IMR-90 (cell line): ENCODE results near the gene PRAMEF11. TPM values are rescaled to one million over a fixed set of nuclear protein-coding genes. Genes with fewer than 3 reads are reported as not detected.

ENCODE experiments used
- ATAC-seq: fragments of 200-7000 bp; cut with Tn5 transposase; 2 replicates; pipeline ENCODE4 v1.9.1; 2020; ENCODE audit warnings: low read depth, mild to moderate bottlenecking, moderate library complexity
- BruUV-seq: library from RNA; stranded (reverse); fragments of 400-500 nt; replicated peaks from 2 replicates; lab custom pipeline; 2021; lab: Mats Ljungman, UMichigan
- CTCF ChIA-PET: fragments of 300-600 bp; formaldehyde crosslinking; extraction: SDS; loops from one replicate; lab custom pipeline; 2021; ENCODE audit warnings: antibody characterized with exemption; lab: Yijun Ruan, JAX
- POLR2A ChIA-PET: fragments of 300-600 bp; sonication (Branson Sonifier 250); formaldehyde crosslinking; loops from one replicate; lab custom pipeline; 2022; ENCODE audit warnings: antibody characterized with exemption; ENCODE audit not compliant: unreplicated experiment; lab: Charles Lee
- DNase-seq: peaks from one replicate; pipeline ENCODE4 v3.0.0; 2013
- H2AFZ ChIP-seq: replicated peaks from 2 replicates; pipeline ENCODE3; 2013; ENCODE audit warnings: low read length, mild to moderate bottlenecking; ENCODE audit not compliant: poor library complexity
- H2AK5ac ChIP-seq: 2 replicates; pipeline ENCODE4 v1.6.1; 2013; ENCODE audit warnings: low read depth, low read length, inconsistent platforms
- H2AK9ac ChIP-seq: replicated peaks from 2 replicates; pipeline ENCODE3; 2013; ENCODE audit warnings: mild to moderate bottlenecking, low read depth, low read length, moderate library complexity; ENCODE audit not compliant: poor library complexity
- H2BK120ac ChIP-seq: 2 replicates; pipeline ENCODE4 v1.6.1; 2013; ENCODE audit warnings: low read depth, low read length, inconsistent platforms
- H2BK15ac ChIP-seq: 3 replicates; pipeline ENCODE4 v1.6.1; 2013; ENCODE audit warnings: low read depth, low read length, inconsistent platforms
- H2BK20ac ChIP-seq: 2 replicates; pipeline ENCODE4 v1.6.1; 2013; ENCODE audit warnings: low read depth, mild to moderate bottlenecking, inconsistent platforms, low read length, moderate library complexity
- H2BK5ac ChIP-seq: 2 replicates; pipeline ENCODE4 v1.6.1; 2013; ENCODE audit warnings: mild to moderate bottlenecking, low read depth, low read length, inconsistent platforms; ENCODE audit not compliant: poor library complexity, severe bottlenecking
- H3K14ac ChIP-seq: replicated peaks from 2 replicates; pipeline ENCODE4 v1.6.1; 2013; ENCODE audit warnings: low read depth, low read length, inconsistent platforms
- H3K18ac ChIP-seq: 2 replicates; pipeline ENCODE4 v1.6.1; 2013; ENCODE audit warnings: low read depth, low read length, control low read depth
- H3K23ac ChIP-seq: 2 replicates; pipeline ENCODE4 v1.6.1; 2013; ENCODE audit warnings: low read depth, low read length, inconsistent platforms
- H3K27ac ChIP-seq: 2 replicates; pipeline ENCODE4 v1.5.1; 2013; ENCODE audit warnings: mild to moderate bottlenecking, control low read depth, low read length; ENCODE audit not compliant: insufficient read depth
- H3K27me3 ChIP-seq: 2 replicates; pipeline ENCODE4 v1.6.1; 2013; ENCODE audit warnings: low read length; ENCODE audit not compliant: control insufficient read depth, insufficient read depth
- H3K36me3 ChIP-seq: 2 replicates; pipeline ENCODE4 v1.6.1; 2013; ENCODE audit warnings: low read length, mixed read lengths; ENCODE audit not compliant: control insufficient read depth, insufficient read depth
- H3K4ac ChIP-seq: 2 replicates; pipeline ENCODE4 v1.6.1; 2013; ENCODE audit warnings: low read depth, low read length, inconsistent platforms
- H3K4me1 ChIP-seq: 2 replicates; pipeline ENCODE4 v1.6.1; 2013; ENCODE audit warnings: low read length, mixed read lengths; ENCODE audit not compliant: control insufficient read depth, insufficient read depth
- H3K4me2 ChIP-seq: 2 replicates; pipeline ENCODE4 v1.6.1; 2013; ENCODE audit warnings: low read depth, mild to moderate bottlenecking, control low read depth, low read length, moderate library complexity
- H3K4me3 ChIP-seq: 2 replicates; pipeline ENCODE4 v1.5.1; 2013; ENCODE audit warnings: low read depth, mild to moderate bottlenecking, control low read depth, low read length, moderate library complexity; ENCODE audit not compliant: insufficient read depth
- H3K56ac ChIP-seq: 2 replicates; pipeline ENCODE4 v1.6.1; 2013; ENCODE audit warnings: low read length, inconsistent platforms; ENCODE audit not compliant: insufficient read depth; ENCODE audit errors: extremely low read depth
- H3K79me1 ChIP-seq, 2 experiments: 2 replicates each; pipeline ENCODE4 v1.6.1; 2013; ENCODE audit warnings: low read length in 2 of 2, inconsistent platforms in 1 of 2, low read depth in 1 of 2
- H3K9ac ChIP-seq: 2 replicates; pipeline ENCODE4 v1.6.1; 2013; ENCODE audit warnings: low read depth, low read length, control low read depth
- H3K9me1 ChIP-seq: 2 replicates; pipeline ENCODE4 v1.6.1; 2013; ENCODE audit warnings: low read length, inconsistent platforms; ENCODE audit not compliant: insufficient read depth
- H3K9me3 ChIP-seq: 2 replicates; pipeline ENCODE4 v1.6.1; 2013; ENCODE audit warnings: low read length; ENCODE audit not compliant: control insufficient read depth, insufficient read depth
- H4K20me1 ChIP-seq: 2 replicates; pipeline ENCODE4 v1.6.1; 2013; ENCODE audit warnings: low read length, inconsistent platforms; ENCODE audit not compliant: insufficient read depth
- H4K5ac ChIP-seq: 2 replicates; pipeline ENCODE4 v1.6.1; 2013; ENCODE audit warnings: mild to moderate bottlenecking, low read depth, low read length, control low read depth
- H4K8ac ChIP-seq, 2 experiments: 2 replicates each; pipeline ENCODE4 v1.6.1; 2013; ENCODE audit warnings: low read depth in 2 of 2, low read length in 2 of 2, control low read depth in 1 of 2, inconsistent platforms in 1 of 2
- H4K91ac ChIP-seq: 2 replicates; pipeline ENCODE4 v1.6.1; 2013; ENCODE audit warnings: low read depth, low read length, inconsistent platforms; ENCODE audit not compliant: insufficient read depth
- BHLHE40 ChIP-seq: fragments of 150-350 bp; IDR thresholded peaks from 2 replicates; pipeline ENCODE4 v1.6.1; 2016; ENCODE audit warnings: mild to moderate bottlenecking, low read depth, low read length
- CHD1 ChIP-seq: IDR thresholded peaks from 2 replicates; pipeline ENCODE4 v1.6.1; 2012; ENCODE audit warnings: low read depth, low read length, improper control_type of control experiment
- CTCF ChIP-seq: conservative IDR thresholded peaks from 2 replicates; pipeline ENCODE4 v1.5.1; 2012; ENCODE audit warnings: mild to moderate bottlenecking, low read depth, low read length, improper control_type of control experiment
- FOS ChIP-seq: fragments of 150-350 bp; IDR thresholded peaks from 2 replicates; pipeline ENCODE4 v1.6.1; 2016; ENCODE audit warnings: low read depth, low read length
- MXI1 ChIP-seq: IDR thresholded peaks from 2 replicates; pipeline ENCODE4 v1.6.1; 2012; ENCODE audit warnings: low read depth, mild to moderate bottlenecking, low read length, moderate library complexity, borderline replicate concordance
- RAD21 ChIP-seq: IDR thresholded peaks from 2 replicates; pipeline ENCODE4 v1.6.1; 2012; ENCODE audit warnings: low read length, improper control_type of control experiment
- RCOR1 ChIP-seq: IDR thresholded peaks from 2 replicates; pipeline ENCODE4 v1.6.1; 2012; ENCODE audit warnings: mild to moderate bottlenecking, low read length, improper control_type of control experiment; ENCODE audit not compliant: insufficient replicate concordance
- SMC3 ChIP-seq: fragments of 150-350 bp; IDR thresholded peaks from 2 replicates; pipeline ENCODE4 v1.6.1; 2016; ENCODE audit warnings: low read depth, mild to moderate bottlenecking, antibody characterized with exemption, low read length, moderate library complexity
- WGBS, 2 experiments: methylation state at CpG; one replicate each; pipeline versions ENCODE4 v1.1.5 to v1.1.7; 2013; ENCODE audit warnings: missing lambda C conversion rate in 2 of 2; ENCODE audit not compliant: insufficient read length in 1 of 2; ENCODE audit errors: extremely low coverage in 2 of 2; 5-methylcytosine and 5-hydroxymethylcytosine counted together
- dilution Hi-C: fragments of 300-500 bp; cut with HindIII; formaldehyde crosslinking; loops from one replicate; pipeline ENCODE4 v1.14.3; 2018; ENCODE audit warnings: low sequenced_read_pairs; ENCODE audit not compliant: unreplicated experiment
- in situ Hi-C: fragments of 300-500 bp; cut with MboI; formaldehyde crosslinking; loops from 3 replicates; pipeline ENCODE4 v1.14.3; 2019; ENCODE audit warnings: low sequenced_read_pairs, inconsistent platforms, mixed read lengths
- intact Hi-C: fragments of 100-400 bp; cut with micrococcal nuclease; formaldehyde crosslinking; loops from 2 replicates; pipeline ENCODE4 v1.10.0; 2022
- polyA plus RNA-seq, 3 experiments: library from polyadenylated mRNA; depleted of rRNA; stranded (reverse); fragments of >200 nt; gene quantifications; 2 replicates each; pipeline ENCODE4 v1.2.3, GENCODE V29; 2012; ENCODE audit warnings: low replicate concordance in 1 of 3
- total RNA-seq: library from RNA; depleted of rRNA; stranded (reverse); fragments of >200 nt; gene quantifications from 2 replicates; pipeline ENCODE4 v1.2.3, GENCODE V29; 2012
- TF ChIP-seq, protein P1 (sequence below): fragments of 150-350 bp; IDR thresholded peaks from 2 replicates; pipeline ENCODE4 v1.6.1; 2016; ENCODE audit warnings: low read depth, mild to moderate bottlenecking, low read length, moderate library complexity, borderline replicate concordance
- TF ChIP-seq, protein P2 (sequence below): fragments of 150-350 bp; IDR thresholded peaks from 2 replicates; pipeline ENCODE4 v1.6.1; 2017; ENCODE audit warnings: mild to moderate bottlenecking, antibody characterized with exemption, low read length, low read depth

The PRAMEF11 gene
- total and polyA plus RNA-seq, 2 of the 4 experiments (the other 2 are of a cell fraction) = not detected

- no peak overlapping the region for H3K18ac ChIP-seq
- H2AK5ac ChIP-seq = no peak overlapping the region
- in situ Hi-C loops = no loop called here
- H2BK5ac ChIP-seq = no peak overlapping the region
- H2AFZ ChIP-seq = no peak overlapping the region
- no peaks in the 10 kb centered on the region for H3K36me3 ChIP-seq
- H3K14ac ChIP-seq = no peak overlapping the region
- no peaks in the 10 kb centered on the region for H3K4me1 ChIP-seq
- no peak overlapping the region for H3K56ac ChIP-seq
- no peak overlapping the region for H2BK15ac ChIP-seq
- H2AK9ac ChIP-seq = no peak overlapping the region
- no CpG with 5 or more reads among the region's 4 CpGs for WGBS, 2 experiments
- H3K4ac ChIP-seq = no peak overlapping the region
- no peak overlapping the region for H2BK20ac ChIP-seq
- no peak overlapping the region for H3K4me3 ChIP-seq
- H4K91ac ChIP-seq = no peak overlapping the region
- CTCF ChIA-PET = no interaction called here
- H3K9ac ChIP-seq = no peak overlapping the region
- POLR2A ChIA-PET = no interaction called here
- H2BK120ac ChIP-seq = no peak overlapping the region
- H3K9me1 ChIP-seq = no peaks in the 10 kb centered on the region
- H4K20me1 ChIP-seq = no peaks in the 10 kb centered on the region
- H3K27ac ChIP-seq = no peak overlapping the region
- H3K4me2 ChIP-seq = no peak overlapping the region
- intact Hi-C loops = no loop called here
- H3K9me3 ChIP-seq = peaks cover 7% of the 10 kb centered on the region; the same call in 1 of the 2 replicates
- DNase-seq (no peak), ATAC-seq (no peak)
- no peaks in the 10 kb centered on the region for H3K79me1 ChIP-seq
- H3K27me3 ChIP-seq = no peaks in the 10 kb centered on the region
- BruUV-seq = no TSS peak
- dilution Hi-C loops = no loop called here
- no peak overlapping the region for H4K5ac ChIP-seq
- TF ChIP-seq RAD21 = no peak
- no peak for TF ChIP-seq CTCF
- TF ChIP-seq MXI1 = no peak
- TF ChIP-seq FOS = no peak
- no peak for TF ChIP-seq SMC3
- no peak for TF ChIP-seq RCOR1
- TF ChIP-seq CHD1 = no peak
- no peak for TF ChIP-seq BHLHE40
- TF ChIP-seq, protein P1, sequence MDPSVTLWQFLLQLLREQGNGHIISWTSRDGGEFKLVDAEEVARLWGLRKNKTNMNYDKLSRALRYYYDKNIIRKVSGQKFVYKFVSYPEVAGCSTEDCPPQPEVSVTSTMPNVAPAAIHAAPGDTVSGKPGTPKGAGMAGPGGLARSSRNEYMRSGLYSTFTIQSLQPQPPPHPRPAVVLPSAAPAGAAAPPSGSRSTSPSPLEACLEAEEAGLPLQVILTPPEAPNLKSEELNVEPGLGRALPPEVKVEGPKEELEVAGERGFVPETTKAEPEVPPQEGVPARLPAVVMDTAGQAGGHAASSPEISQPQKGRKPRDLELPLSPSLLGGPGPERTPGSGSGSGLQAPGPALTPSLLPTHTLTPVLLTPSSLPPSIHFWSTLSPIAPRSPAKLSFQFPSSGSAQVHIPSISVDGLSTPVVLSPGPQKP = no peak
- TF ChIP-seq, protein P2, sequence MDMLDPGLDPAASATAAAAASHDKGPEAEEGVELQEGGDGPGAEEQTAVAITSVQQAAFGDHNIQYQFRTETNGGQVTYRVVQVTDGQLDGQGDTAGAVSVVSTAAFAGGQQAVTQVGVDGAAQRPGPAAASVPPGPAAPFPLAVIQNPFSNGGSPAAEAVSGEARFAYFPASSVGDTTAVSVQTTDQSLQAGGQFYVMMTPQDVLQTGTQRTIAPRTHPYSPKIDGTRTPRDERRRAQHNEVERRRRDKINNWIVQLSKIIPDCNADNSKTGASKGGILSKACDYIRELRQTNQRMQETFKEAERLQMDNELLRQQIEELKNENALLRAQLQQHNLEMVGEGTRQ = no peak
- H3K23ac ChIP-seq = no peak overlapping the region
- no peak overlapping the region for H4K8ac ChIP-seq
Measured at GRCh38 chr1:12851779-12852178, 20.6 kb upstream of the PRAMEF11 start.
